ENCODE results near the gene SLC6A9.

Gene SLC6A9

DNA sequence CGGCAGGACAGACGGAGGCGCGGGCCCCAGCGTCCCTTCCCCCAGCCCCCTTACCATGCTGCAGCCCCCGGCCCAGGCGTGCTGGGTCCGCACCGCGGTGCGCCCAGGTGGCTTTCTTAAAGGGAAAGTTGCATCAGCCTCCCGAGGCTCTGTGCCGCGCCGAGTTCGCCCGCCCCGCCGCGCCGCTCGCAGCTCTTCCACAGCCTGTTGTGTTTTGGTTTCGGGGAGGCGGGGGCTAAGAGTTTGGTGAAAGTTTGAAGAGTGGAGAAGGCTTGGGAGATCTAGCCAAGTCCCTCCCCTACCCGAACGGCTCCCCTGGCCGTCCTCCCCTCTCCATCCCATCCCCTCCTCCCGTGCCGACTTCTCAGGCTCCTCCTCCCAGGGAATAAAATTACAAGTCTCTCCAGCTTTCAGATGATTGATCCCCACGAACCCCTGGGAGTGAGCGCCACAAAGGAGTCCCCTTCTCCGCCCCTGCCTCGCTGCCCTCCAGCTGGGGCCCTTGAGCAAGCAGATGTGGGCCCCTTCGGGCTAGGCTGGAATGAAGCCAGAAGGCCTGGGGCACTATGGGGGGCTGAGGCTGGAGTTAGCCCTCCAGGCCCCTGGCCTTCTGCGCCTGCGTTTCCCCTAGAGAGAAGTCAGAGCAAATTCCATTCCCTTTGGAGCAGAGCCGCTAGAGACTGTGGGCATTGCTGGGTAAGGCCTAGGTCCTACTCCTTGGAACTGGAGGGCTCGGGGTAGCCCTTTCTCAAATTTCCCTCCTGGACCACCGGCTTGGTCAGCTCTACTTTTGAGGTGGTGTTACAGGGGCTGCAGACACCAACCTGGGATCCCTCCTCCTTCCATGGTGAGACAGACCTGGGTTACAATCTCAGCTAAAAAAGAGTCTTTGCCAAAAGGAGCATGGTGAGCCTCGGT lies at the start of gene SLC6A9:
Gene SLC6A9, minus strand, starts transcription at position 211 of the 918 bp plus-strand sequence. CDS start 7,185 bp downstream, outside the sequence.
- no peak for DNase-seq

DNA sequence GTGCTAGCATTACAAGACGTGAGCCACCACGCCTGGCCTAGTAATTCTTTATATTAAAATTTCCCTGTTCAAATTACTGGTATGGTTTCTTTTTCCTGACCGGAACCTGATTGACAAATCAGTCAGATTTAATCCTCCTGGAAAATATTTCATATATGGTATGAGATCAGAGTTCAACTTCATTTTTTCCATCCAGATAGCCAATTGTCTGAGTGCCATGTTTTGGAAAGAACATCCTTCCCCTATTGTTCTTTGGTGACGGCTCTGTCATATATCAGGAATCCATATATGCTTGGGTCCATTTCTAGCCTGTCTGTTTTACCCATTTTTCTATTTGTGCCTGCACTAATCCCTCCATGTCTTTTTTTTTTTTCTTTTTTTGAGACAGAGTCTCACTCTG lies 48.3 kb upstream of the SLC6A9 start:
- DNase-seq, result no peak

DNA sequence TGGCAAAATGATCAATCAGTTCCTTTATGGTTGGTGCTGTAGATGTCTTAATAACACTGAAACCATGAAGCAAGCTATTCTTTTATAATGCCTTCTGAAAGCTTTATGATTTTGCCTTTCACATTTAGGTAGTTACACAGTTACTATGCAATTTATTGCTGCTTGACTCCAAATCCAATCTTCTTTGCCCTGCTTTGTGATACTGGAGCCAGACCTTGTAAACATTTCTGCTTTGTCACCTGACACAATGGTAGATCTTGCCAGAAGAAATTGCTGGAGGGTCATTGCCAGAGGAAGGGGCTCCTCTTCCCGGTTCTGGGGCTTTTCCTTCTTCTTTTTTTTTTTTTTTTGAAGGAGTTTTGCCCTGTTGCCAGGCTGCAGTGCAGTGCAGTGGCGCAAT lies 46.8 kb upstream of the SLC6A9 start:
- no peak for DNase-seq

DNA sequence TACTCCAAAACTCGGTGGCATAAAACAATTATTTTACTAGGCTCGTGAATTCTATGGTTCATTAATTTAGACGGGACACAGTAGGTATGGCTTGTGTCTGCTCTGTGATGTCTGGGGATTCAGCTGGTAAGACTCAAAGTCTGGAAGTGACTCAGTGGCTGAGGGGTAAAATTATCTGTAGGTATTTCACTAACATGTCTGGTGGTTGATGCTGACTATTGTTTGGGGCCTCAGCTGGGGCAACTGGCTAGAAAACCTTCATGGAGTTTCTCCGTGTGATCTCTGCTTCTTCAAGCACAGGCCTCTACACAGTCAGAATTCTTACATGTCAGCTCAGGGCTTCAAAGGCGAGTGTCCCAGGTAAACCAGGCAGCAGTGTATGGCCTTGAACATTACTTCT lies 46.2 kb upstream of the SLC6A9 start:
- DNase-seq, result no peak

DNA sequence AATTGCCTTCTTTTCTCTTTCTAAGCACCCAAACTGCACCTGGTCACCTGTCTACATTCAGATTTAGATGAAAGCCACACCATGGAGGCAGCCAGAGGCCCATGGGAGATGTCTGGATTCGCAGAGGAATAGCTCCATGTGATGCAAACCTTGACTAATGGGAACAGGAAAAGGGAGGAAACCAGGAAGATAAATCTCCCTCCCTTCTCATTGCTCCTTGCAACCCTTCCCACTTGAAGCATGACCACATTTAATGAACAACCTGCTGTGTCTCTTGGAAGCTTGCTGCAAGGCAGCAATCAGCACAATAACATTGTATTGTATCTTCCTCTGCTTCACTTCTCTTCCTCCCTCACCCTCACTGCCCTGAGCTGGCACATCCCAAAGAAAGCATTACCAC lies 44.8 kb upstream of the SLC6A9 start:
- DNase-seq, result no peak

DNA sequence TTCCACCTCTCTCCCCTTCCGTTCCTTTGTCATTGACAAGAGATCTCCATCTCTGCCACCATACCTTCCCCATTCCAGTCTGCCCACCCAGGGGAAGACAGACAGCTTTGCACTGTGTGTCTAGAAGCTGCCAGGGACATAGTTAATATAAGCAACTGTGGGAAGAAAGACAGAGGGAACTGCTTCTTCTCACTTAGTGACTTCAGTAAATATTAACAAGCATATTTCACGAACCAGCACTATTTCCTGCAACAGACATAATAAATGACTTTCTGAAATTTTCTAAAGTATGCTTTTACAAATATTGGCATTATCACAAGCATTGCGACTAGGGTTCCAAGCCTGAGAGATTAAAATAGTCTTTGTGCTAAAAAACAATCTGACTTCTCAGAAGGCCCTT lies 43.2 kb upstream of the SLC6A9 start:
- DNase-seq, result no peak

DNA sequence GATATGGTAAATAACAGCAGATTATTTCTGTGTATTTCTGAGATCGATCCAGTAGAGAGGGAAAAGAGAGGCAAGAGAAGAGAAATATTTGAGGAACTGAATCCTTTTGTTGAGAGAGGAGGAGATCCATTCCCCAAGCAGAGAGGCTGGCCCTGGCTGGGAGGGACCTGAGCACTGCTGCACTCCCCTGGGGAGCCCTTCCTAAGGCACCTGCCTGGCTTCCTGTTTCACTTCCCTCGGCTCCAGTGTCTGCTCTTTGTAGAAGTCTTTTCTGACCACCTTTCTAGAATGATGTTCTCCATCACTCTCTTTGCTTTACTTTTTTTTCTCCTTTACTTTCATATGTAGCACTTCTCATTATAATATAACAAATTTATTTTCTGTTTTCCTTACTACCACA lies 42.3 kb upstream of the SLC6A9 start:
- DNase-seq, result no peak

DNA sequence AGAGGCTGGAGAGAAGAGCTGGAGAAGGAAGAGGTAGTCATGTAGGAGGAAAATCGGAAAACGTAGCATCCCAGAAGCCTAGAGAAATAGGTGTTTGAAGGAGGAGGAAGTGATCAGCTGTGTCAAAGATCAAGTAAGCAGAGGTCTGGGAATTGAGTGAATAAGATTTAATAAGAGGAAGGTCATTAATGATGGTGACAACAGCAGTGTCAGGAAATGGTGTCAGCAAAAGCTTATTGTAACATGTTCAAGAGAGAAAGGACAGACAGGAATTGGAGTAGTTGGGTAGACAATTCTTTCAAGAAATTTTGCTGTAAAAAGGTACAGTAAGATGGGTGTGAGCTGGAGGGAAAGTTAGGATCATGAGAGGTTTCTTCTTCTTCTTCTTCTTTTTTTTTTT lies 41.6 kb upstream of the SLC6A9 start:
- no peak for DNase-seq

DNA sequence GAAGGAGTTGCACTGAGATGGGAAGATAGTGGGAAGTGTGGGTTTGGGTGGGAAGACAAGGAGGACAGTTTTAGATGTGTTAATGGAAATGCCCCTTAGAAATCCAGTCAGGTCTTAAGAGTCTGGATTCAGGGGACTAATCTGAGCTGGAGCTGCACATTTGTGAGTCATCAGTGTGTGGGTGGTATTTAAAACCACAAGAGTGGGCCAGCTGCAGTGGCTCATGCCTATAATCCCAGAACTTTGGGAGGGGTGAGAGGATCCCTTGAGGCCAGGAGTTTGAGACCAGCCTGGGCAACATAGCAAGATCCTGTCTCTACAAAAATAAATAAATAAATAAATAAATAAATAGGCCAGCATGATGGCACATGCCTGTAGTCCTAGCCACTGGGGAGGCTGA lies 40.9 kb upstream of the SLC6A9 start:
- DNase-seq, result no peak

DNA sequence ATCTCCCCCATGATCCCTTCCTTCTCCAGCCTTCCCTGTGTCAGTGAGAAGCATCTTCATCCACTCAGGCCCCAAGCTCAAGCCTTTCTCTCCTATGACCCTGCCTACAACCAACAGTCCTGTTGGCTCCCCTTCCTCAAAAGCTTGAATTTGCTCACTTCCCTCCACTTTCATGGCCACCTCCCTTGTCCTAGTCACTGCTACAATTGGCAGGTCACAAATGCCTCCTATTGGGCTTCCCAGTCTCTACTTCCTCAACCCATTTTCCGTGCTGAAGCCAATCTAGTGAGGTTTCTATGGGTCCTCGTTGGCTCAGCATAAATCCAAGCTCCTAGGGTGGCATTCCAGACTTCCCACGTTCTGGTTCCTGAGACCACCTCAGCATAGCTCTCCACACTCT lies 40.2 kb upstream of the SLC6A9 start:
- DNase-seq, result no peak

DNA sequence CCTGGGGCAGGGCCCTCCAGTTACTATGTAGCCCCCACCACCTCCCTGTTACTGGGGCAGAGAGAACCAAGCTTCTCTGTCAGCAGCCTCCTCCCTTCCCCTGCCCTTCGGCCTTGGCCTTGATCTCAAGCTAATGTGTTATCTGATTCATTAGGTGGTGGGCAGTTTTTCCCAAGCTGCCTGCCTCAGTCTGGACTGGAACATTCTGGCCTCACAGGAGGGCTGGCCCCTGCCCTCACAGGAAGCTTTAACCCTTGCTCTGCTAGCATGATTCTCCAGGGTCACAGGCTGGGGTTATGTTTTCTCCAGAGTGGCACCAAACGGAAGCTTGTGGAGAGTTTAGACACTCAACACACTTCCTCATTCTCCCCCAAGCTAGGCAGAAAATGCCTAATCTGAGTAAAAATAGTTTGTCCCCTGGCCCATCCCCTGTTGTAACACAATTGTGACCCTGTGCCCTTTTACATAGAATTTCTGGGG lies 37.2 kb upstream of the SLC6A9 start:
- DNase-seq, result no peak

DNA sequence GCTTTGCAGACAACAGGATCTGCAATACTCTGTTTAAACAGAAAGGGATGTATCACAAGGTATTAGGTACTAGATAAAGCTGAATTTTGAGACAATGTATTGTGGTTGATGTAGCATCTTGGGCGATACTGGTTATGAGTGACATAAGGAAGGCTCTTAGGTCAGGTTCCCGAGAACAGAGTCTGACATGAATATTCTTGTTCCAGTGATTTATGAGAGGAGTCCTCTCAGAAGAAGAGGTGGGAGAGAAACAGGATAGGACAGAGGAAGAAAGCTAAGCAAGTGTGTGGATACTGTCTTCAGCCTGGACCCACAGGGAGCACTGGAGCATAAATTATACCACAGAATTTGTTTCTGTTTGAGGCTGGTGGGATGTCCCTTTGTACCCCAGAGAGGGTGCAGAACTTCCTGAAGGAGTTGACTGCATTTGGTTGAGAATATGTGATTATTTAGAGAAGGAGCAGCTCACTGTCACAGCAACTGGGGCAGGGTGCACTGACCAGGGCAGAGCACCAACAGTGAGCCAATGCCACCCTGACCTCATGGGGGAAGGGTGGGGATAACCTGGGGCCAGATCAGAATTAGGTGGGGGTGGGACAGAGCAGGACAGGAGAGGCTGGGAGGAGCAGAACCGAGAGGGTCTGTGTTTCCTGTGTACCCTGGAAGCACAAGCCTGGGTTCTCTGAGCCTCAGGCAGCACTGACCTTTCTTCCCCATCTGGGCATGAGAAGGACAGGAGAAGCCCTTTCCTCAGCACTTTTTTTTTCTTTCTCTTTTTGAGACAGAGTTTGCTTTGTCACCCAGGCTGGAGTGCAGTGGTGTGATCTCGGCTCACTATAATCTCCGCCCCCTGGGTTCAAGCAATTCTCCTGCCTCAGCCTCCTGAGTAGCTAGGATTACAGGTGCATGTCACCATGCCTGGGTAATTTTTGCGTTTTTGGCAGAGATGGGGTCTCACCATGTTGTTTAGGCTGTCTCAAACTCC lies 36.3 kb upstream of the SLC6A9 start:
- DNase-seq, result no peak

DNA sequence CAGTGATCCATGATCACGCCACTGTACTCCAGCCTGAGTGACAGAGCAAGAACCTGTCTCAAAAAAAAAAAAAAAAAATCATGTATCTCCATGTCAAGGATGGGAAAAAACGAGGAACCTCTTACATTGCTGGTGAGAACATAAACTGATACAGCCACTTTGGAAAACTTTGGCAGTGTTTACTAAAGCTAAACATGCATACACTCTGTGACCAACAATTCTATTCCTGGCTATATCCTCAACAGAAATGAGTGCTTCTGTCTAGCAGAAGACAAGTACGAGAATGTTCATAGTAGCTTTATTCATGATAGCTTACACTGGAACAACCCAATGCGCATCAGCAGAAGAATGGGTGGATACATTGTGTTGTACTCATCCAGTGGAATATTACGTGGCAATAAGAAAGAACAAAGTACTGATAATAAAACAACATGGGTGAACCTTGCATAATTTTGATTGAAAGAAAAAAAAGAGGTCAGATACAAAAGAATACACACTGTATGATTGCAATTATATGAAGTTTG lies 31.5 kb upstream of the SLC6A9 start:
- no peak for DNase-seq

DNA sequence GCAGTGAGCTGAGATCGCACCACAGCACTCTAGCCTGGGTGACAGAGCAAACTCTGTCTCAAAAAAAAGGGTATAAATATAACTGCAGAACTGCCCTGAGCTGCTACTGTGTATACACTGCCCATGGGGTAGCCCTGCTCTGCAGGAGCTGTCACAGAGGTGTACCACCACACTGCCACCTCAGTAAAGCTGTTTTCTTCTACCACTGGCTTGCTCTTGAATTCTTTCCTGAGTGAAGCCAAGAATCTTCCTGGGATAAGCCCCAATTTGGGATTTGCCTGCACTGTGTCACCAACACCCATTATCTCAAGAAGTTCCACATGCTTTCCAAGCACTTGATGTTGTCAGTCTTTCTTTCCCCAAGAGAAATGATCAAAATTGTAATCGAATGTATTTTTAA lies 30.6 kb upstream of the SLC6A9 start:
- DNase-seq, result no peak

DNA sequence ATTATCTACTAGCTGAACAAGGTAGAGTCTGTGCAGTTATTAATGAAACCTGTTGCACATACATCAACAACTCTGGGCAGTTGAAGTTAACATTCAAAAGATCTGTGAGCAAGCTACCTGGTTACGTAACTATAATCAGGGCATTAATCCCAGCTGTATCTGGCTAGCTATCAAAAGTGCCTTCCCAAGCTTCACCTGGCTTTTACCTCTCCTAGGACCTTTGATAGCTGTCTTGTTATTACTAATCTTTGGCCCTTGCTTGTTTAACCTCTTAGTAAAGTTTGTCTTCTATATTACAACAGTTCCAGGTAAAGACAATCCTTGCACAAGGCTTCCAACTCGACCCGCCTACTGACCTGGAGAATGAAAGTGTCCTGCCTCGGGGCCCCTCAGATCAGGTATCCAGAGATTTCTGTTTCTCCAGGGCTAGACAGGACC lies 29.6 kb upstream of the SLC6A9 start:
- no peak for DNase-seq

DNA sequence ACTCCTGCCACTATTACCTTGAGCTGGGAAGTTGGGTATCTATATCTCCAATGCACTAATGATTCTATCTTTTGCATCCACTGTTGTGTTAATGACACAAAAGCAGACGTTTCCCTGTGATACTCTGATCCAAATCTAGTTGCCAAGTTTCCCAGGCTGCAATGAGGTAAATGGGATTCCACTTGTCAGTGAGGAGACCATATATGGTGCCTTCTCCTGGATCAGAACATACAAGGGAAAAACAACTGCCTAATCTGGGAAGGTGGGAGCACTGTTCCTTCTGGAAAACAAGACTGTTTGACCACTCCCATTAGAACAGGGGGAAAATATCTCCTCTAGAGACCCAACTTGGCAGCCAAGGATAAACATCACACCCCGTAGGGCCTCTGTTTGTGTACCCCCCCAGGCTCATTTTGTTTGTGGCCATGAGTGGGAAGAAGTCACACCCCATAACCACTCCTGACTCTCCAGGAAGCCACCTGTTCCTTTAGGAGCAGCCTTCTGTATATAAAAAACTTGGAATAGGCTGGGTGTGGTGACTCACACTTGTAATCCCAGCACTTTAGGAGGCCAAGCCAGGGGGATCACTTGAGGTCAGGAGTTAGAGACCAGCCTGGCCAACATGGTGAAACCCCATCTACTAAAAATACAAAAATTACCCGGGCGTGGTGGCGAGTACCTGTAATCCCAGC lies 28.5 kb upstream of the SLC6A9 start:
- DNase-seq, result no peak

DNA sequence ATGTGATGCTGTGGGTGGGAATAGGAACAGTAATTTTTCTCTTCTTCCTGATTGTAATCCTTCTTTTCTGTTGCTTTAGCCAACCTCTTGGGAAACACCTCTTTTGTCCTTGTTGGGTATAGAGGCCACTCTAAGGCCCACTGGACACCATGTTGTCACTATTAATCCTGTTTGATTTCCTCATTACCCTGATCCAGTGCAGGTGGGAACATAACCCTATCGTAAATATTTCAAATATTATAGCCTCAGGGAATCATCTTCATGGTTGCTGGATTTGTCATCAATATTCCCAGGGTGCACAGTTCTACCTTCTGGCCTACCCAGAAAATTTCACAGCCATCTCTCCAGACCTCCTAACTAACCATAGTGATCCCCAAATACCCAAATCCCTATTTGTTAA lies 27.9 kb upstream of the SLC6A9 start:
- no peak for DNase-seq

DNA sequence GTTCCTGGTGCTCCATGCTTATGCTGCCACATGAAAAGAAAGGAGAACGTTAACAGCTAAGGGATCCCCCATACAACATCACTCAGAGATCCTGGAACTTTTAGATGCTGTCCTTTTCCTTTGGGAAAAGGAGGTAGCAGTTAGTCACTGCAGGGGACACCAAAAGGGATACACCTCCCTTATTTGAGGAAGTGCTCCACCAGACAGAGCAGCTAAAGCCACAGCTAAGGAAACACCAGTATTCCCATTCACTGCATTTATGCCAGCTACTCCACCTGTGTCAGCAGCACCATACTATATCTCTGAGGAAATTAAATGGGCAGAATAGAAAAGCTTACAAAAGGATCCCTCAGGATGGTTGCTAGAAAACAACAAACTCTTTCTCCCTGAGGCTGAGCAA lies 26.0 kb upstream of the SLC6A9 start:
- DNase-seq, result no peak

DNA sequence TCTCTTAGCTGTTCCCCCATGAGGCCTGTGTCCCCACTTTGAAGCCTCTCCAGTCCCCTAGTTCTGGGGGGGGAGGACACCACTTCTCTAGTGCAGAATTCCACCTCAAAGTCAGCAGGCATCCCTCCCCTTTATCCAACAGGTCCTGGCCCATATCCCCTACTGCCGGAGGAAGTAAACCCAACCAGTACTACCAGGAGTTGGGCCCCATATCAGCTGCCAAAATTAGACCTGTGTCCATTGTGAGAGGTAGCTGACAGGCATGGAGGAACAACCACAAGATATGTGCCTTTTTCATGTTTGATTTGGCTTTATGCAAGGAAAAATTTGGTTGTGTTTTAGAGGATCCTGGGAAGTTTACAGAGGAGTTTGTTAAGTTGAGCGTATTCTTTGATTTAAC lies 22.1 kb upstream of the SLC6A9 start:
- DNase-seq, result no peak

DNA sequence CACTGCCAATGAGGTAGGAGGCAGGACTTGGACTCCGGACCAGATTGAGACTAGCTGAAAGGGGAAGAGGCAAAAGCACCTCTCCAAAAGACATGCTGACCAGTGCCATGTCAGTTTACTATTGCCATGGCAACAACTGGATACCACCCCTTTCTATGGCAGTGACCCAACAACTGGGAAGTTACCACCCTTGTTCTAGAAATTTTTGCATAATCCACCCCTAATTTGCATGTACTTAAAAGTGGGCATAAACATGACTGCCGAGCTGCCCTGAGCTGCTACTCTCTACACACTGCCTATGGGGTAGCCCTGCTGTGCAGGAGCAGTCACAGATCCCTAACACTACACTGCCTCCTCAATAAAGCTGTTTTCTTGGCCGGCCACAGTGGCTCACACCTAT lies 19.0 kb upstream of the SLC6A9 start:
- DNase-seq, result no peak

DNA sequence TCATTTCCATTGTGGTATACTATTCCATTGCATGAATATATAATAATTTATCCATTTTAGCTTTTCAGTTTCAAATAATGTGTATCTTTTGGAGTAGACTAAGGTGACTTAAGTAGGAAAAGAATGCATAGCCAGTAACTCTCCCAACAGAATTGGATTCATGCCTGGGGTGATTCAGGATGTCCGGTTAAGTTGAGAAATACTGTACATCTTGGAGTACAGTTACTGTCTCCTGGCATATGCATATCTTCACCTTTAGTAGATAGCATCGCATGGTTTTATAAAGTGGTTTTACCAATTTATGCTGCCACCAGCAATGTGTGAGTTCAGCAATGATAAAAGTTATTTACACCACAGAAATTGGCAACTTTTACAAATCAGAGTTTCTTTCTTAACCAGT lies 18.6 kb upstream of the SLC6A9 start:
- no peak for DNase-seq

DNA sequence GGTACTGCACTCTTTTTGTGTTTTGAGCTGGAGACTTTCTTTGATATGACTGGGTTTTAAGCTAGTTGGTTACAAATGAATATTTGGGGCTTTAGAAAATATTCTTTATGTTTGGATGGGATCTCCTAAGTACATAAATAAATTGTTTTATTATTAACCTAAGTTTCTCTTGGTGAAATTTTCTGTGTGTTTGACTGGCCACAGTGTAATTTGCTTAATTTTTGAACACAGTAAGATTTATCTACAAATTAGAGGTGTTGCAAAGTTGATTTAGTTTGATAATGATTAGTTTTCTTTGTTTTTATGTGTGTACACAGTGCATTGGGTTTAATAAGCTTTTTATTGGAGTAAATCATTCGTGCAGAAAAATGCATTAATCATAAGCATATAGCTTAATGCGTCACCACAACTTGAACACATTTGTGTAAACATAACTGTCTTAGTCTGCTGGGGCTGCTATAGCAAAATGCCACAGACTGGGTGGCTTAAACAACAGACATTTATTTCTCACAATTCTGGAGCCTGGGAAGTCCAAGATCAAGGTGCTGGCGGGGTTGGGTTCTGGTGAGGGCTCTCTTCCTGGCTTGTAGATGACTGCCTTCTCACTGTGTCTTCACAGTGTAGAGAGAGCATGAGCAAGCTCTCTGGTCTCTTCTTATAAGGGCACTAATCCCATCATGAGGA lies 17.4 kb upstream of the SLC6A9 start:
- DNase-seq, result no peak
